Right atrium auricular region (tissue), 2 donors: ENCODE measurements around the gene ILF3. TPM values are rescaled to one million over a fixed set of nuclear protein-coding genes. Genes with fewer than 3 reads are reported as not detected.

ENCODE experiments used
- DNase-seq: peaks from one replicate; pipeline ENCODE4 v3.0.0-alpha.2; 2019; ENCODE audit warnings: low spot score
- H3K27ac ChIP-seq, 2 donors: fragments of 200-600 bp; sonication (generic); 1 replicate in 1 of 2; 2 replicates in 1 of 2; pipeline ENCODE4 v1.5.1; 2016 to 2019
- H3K27me3 ChIP-seq, 2 donors: fragments of 200-600 bp; sonication (generic); one replicate each; pipeline versions ENCODE4 v1.5.1 to v1.6.0; 2017 to 2019
- H3K36me3 ChIP-seq: fragments of 200-600 bp; sonication (generic); one replicate; pipeline ENCODE4 v1.5.1; 2016
- H3K4me1 ChIP-seq, 2 donors: fragments of 200-600 bp; sonication (generic); one replicate each; pipeline versions ENCODE4 v1.5.1 to v1.6.0; 2017 to 2019
- H3K4me3 ChIP-seq, 2 donors: fragments of 200-600 bp; sonication (generic); 1 replicate in 1 of 2; 2 replicates in 1 of 2; pipeline ENCODE4 v1.5.1; 2017 to 2019; ENCODE audit warnings: mild to moderate bottlenecking in 1 of 2, moderate library complexity in 1 of 2
- H3K9me3 ChIP-seq, 2 donors: fragments of 200-600 bp; sonication (generic); one replicate each; pipeline ENCODE4 v1.5.1; 2019
- CTCF ChIP-seq, 2 donors: fragments of 200-600 bp; sonication (generic); IDR thresholded peaks; one replicate each; pipeline ENCODE4 v1.5.1; 2019; ENCODE audit warnings: antibody characterized with exemption in 2 of 2
- total RNA-seq, 2 donors: library from RNA; depleted of rRNA; stranded (reverse); fragments of >200 nt; gene quantifications; one replicate each; pipeline ENCODE4 v1.1.0, GENCODE V29; 2016

The ILF3 gene
- total RNA-seq, 2 donors from 2014 or later: 59.2 to 75.1 TPM

DNA sequence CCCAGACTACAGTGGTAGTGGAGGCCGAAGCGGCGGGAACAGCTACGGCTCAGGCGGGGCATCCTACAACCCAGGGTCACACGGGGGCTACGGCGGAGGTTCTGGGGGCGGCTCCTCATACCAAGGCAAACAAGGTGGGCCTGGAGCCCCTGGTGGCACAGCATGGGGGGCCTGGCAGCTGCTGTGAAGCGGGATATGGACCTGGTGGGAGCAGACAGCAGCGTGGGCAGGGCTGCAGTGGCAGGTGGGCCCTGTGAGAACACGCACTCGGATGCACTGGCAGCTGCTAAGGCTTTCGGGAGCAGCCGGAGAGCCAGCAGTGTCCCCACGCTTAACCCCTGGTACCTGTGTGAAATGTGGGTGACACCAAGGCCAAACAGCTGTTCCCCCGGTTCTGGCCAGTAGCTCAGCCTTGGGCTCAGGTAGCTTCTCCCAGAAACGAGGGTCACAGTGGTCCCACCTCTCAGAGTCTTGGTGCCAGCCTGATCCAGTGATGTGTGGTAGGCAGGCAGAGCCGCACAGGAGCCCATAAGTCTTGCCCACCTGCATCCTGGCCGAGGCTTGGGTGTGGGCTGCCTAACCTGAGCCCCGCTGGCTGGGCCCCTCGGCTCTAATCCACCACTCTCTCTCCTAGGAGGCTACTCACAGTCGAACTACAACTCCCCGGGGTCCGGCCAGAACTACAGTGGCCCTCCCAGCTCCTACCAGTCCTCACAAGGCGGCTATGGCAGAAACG, 34.6 kb downstream of the ILF3 start:
- Histone ChIP-seq H3K4me3 (no peak overlapping the region), H3K27me3 (no peaks in the 10 kb centered on the region), H3K36me3 (peaks cover 82% of the 10 kb centered on the region), H3K9me3 (no peaks in the 10 kb centered on the region), H3K4me1 (peaks cover 0 to 19% of the 10 kb centered on the region in 2 donors), H3K27ac (no peak overlapping the region)
- no peak for DNase-seq
- TF ChIP-seq CTCF (IDR thresholded peaks at IDR 0.05): no peak

- no peak overlapping the region for H3K27ac ChIP-seq
- TF ChIP-seq CTCF (IDR thresholded peaks at IDR 0.05): no peak
Observed at GRCh38 chr19:10690341-10690781, 36.2 kb downstream of the ILF3 start.

GRCh38 chr19:10691178-10691881, 37.2 kb downstream of the ILF3 start:
- Histone ChIP-seq H3K4me1 (peaks cover 0 to 29% of the 10 kb centered on the region in 2 donors), H3K36me3 (peaks cover 56% of the 10 kb centered on the region), H3K27ac (no peak overlapping the region), H3K4me3 (no peak overlapping the region), H3K27me3 (no peaks in the 10 kb centered on the region), H3K9me3 (no peaks in the 10 kb centered on the region)
- no peak for DNase-seq
- no peak for TF ChIP-seq CTCF (IDR thresholded peaks at IDR 0.05)

More at GRCh38 chr19:10690341-10690781, 36.2 kb downstream of the ILF3 start:
- H3K36me3 ChIP-seq: peaks cover 65% of the 10 kb centered on the region
- no peaks in the 10 kb centered on the region for H3K27me3 ChIP-seq
- H3K9me3 ChIP-seq: no peaks in the 10 kb centered on the region
- no peak overlapping the region for H3K4me3 ChIP-seq
- peaks cover 0 to 24% of the 10 kb centered on the region in 2 donors for H3K4me1 ChIP-seq
- DNase-seq: no peak

GRCh38 chr19:10691883-10692282, 37.7 kb downstream of the ILF3 start:
- Histone ChIP-seq H3K36me3 (peaks cover 52% of the 10 kb centered on the region), H3K4me1 (peaks cover 0 to 26% of the 10 kb centered on the region in 2 donors), H3K4me3 (no peak overlapping the region), H3K9me3 (no peaks in the 10 kb centered on the region), H3K27me3 (no peaks in the 10 kb centered on the region), H3K27ac (no peak overlapping the region)
- no peak for DNase-seq
- no peak for TF ChIP-seq CTCF (IDR thresholded peaks at IDR 0.05)

GRCh38 chr19:10692673-10693264, 38.6 kb downstream of the ILF3 start:
- no peak for DNase-seq
- Histone ChIP-seq H3K27me3 (no peaks in the 10 kb centered on the region), H3K27ac (no peak overlapping the region), H3K9me3 (no peaks in the 10 kb centered on the region), H3K4me1 (peaks cover 0 to 17% of the 10 kb centered on the region in 2 donors), H3K4me3 (no peak overlapping the region), H3K36me3 (peaks cover 43% of the 10 kb centered on the region)
- no peak for TF ChIP-seq CTCF (IDR thresholded peaks at IDR 0.05)
